ENCODE data around the gene GLOD4. TPM values are rescaled to one million over a fixed set of nuclear protein-coding genes. Genes with fewer than 3 reads are reported as not detected.
"Not testable (repeated sequence)": the region's sequence is repeated elsewhere in the genome, so short reads cannot be mapped to it uniquely, and the experiment has no call there.

The GLOD4 gene
- total and polyA plus RNA-seq, 11 donors = 14.0 to 39.7 (median 25.4) TPM

DNA sequence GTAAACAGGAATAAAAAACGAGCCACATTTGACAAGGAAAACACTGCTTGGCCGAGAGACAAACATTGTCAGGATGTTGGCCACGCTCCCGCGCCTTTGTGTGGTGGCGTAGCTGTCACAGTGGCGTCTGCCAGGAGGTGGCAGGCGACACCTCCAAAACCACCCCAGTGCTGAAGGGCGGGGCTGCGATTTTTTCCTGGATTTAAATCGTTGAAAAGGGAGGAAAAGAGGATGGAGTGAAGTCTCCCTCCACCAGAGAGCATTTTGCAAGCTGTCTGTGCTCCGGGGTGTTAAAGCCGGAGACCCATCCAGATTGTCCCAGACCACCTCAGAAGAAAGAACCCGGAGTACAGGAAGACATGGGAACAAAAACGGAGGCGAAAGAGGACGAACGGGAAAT lies 12.8 kb upstream of the GLOD4 start:
- DNase-seq = peak; percentile 85 to 91 (median 88)
- intact Hi-C loops (cut with DNase I) = loop anchor here (1.0 to 10.0 kb wide), 11 partner anchors 50 to 262 kb away; partner anchors contain the start of gene NXN (in 2 of the 10)
- Histone ChIP-seq H3K36me3 (peaks cover 0 to 23% (median 20%) of the 10 kb centered on the region in 9 donors), H3K4me1 (peaks cover 0 to 30% (median 10%) of the 10 kb centered on the region in 12 donors), H3K27ac (peak overlapping the region in 10 of 12 donors; percentile 4 to 74 (median 51)), H3K4me3 (peak overlapping the region in 11 of 12 donors; percentile 14 to 55 (median 43)), H3K9me3 (no peaks in the 10 kb centered on the region), H3K27me3 (no peaks in the 10 kb centered on the region)
- ATAC-seq = peak; percentile 47 to 81 (median 63)
- TF ChIP-seq, protein P1, sequence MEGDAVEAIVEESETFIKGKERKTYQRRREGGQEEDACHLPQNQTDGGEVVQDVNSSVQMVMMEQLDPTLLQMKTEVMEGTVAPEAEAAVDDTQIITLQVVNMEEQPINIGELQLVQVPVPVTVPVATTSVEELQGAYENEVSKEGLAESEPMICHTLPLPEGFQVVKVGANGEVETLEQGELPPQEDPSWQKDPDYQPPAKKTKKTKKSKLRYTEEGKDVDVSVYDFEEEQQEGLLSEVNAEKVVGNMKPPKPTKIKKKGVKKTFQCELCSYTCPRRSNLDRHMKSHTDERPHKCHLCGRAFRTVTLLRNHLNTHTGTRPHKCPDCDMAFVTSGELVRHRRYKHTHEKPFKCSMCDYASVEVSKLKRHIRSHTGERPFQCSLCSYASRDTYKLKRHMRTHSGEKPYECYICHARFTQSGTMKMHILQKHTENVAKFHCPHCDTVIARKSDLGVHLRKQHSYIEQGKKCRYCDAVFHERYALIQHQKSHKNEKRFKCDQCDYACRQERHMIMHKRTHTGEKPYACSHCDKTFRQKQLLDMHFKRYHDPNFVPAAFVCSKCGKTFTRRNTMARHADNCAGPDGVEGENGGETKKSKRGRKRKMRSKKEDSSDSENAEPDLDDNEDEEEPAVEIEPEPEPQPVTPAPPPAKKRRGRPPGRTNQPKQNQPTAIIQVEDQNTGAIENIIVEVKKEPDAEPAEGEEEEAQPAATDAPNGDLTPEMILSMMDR (IDR thresholded peaks at IDR 0.05) = peak; percentile 73 to 97 (median 89)
- no peak for TF ChIP-seq POLR2A (IDR thresholded peaks at IDR 0.05)
- 3 to 8% (median 5%) methylated on average over 18 of the region's 18 CpGs for WGBS, 4 donors

GRCh38 chr17:792277-792676 lies 10.2 kb upstream of the GLOD4 start:
- no peak for TF ChIP-seq POLR2A (IDR thresholded peaks at IDR 0.05)
- TF ChIP-seq, protein P1 (IDR thresholded peaks at IDR 0.05) = no peak
- Histone ChIP-seq H3K4me3 (no peak overlapping the region), H3K9me3 (no peaks in the 10 kb centered on the region), H3K27ac (peak overlapping the region in 1 of 12 donors; percentile 3), H3K4me1 (peaks cover 0 to 26% (median 10%) of the 10 kb centered on the region in 12 donors), H3K36me3 (peaks cover 0 to 49% (median 44%) of the 10 kb centered on the region in 9 donors), H3K27me3 (no peaks in the 10 kb centered on the region)
- DNase-seq = no peak
- no peak for ATAC-seq
- intact Hi-C loops (cut with DNase I) = loop anchor here in 5 of 10 donors (5.0 to 10.0 kb wide), 3 partner anchors 53 to 265 kb away; no protein-coding TSS in a partner anchor
- 78 to 86% (median 84%) methylated on average over 9 of the region's 9 CpGs for WGBS, 4 donors

- peaks cover 0 to 53% (median 44%) of the 10 kb centered on the region in 9 donors for H3K36me3 ChIP-seq
- intact Hi-C loops (cut with DNase I) = loop anchor here in 5 of 10 donors (2.0 to 10.0 kb wide), 4 partner anchors 53 to 265 kb away; no protein-coding TSS in a partner anchor
- H3K27me3 ChIP-seq = no peaks in the 10 kb centered on the region
- H3K27ac ChIP-seq = peak overlapping the region in 1 of 12 donors; percentile 3
- DNase-seq (no peak), ATAC-seq (no peak)
- TF ChIP-seq, protein P1 (IDR thresholded peaks at IDR 0.05) = no peak
- H3K9me3 ChIP-seq = no peaks in the 10 kb centered on the region
- H3K4me3 ChIP-seq = no peak overlapping the region
- WGBS, 4 donors = 87 to 91% (median 89%) methylated on average over 19 of the region's 19 CpGs
- H3K4me1 ChIP-seq = peaks cover 0 to 22% (median 10%) of the 10 kb centered on the region in 12 donors
Measured at GRCh38 chr17:791829-792228, 9.7 kb upstream of the GLOD4 start.

- 60 to 87% (median 75%) methylated on average over 8 to 11 of the region's 12 CpGs for WGBS, 4 donors
- H3K27ac ChIP-seq = peak overlapping the region in 1 of 12 donors; percentile 43
- DNase-seq = peak in 1 of 5 donors; percentile 56
- ATAC-seq = peak in 3 of 4 donors; percentile 45 to 53 (median 48)
- H3K36me3 ChIP-seq = peaks cover 0 to 60% (median 49%) of the 10 kb centered on the region in 9 donors
- not testable (repeated sequence) for H3K9me3 ChIP-seq, H3K27me3 ChIP-seq
- H3K4me1 ChIP-seq = peaks cover 0 to 17% (median 10%) of the 10 kb centered on the region in 12 donors
- peak overlapping the region in 4 of 12 donors; percentile 12 to 36 (median 22) for H3K4me3 ChIP-seq
- intact Hi-C loops (cut with DNase I) = loop anchor here in 5 of 10 donors (2.0 to 10.0 kb wide), 4 partner anchors 54 to 266 kb away; no protein-coding TSS in a partner anchor
Measured at GRCh38 chr17:790874-791247, 8.8 kb upstream of the GLOD4 start.

- ATAC-seq (peak; percentile 57 to 90 (median 78)), DNase-seq (peak; percentile 35 to 74 (median 53))
- 60 to 78% (median 63%) methylated on average over 26 to 38 of the region's 38 CpGs for WGBS, 4 donors
- not testable (repeated sequence) for H3K27me3 ChIP-seq, H3K9me3 ChIP-seq
- H3K27ac ChIP-seq = peak overlapping the region in 4 of 12 donors; percentile 0 to 38 (median 18)
- intact Hi-C loops (cut with DNase I) = loop anchor here in 5 of 10 donors (2.0 to 10.0 kb wide), 4 partner anchors 55 to 267 kb away; no protein-coding TSS in a partner anchor
- H3K36me3 ChIP-seq = peaks cover 0 to 65% (median 49%) of the 10 kb centered on the region in 9 donors
- H3K4me3 ChIP-seq = peak overlapping the region in 1 of 12 donors; percentile 10
- H3K4me1 ChIP-seq = peaks cover 0 to 11% (median 7%) of the 10 kb centered on the region in 12 donors
Measured at GRCh38 chr17:789931-790873, 8.1 kb upstream of the GLOD4 start.
